KMS-11 (cell line): ENCODE data around the gene CXCL5.

ENCODE experiments used
- H2AFZ ChIP-seq: fragments of 200-600 bp; sonication (generic); 2 replicates; pipeline ENCODE4 v1.6.1; 2016; ENCODE audit warnings: antibody characterized with exemption, mixed run types, low read depth
- H3K27ac ChIP-seq: fragments of 200-600 bp; sonication (generic); 2 replicates; pipeline ENCODE4 v1.6.1; 2016; ENCODE audit warnings: mild to moderate bottlenecking, mixed run types
- H3K27me3 ChIP-seq: fragments of 200-600 bp; sonication (generic); 2 replicates; pipeline ENCODE4 v1.6.1; 2017; ENCODE audit warnings: mild to moderate bottlenecking, low read depth, mixed run types, moderate library complexity; ENCODE audit not compliant: insufficient read depth
- H3K36me3 ChIP-seq: fragments of 200-600 bp; sonication (generic); 2 replicates; pipeline ENCODE4 v1.6.1; 2017; ENCODE audit warnings: mild to moderate bottlenecking, mixed run types; ENCODE audit not compliant: insufficient read depth
- H3K4me1 ChIP-seq: fragments of 200-600 bp; sonication (generic); 2 replicates; pipeline ENCODE4 v1.6.1; 2016; ENCODE audit warnings: mild to moderate bottlenecking, low read depth, mixed run types; ENCODE audit not compliant: poor library complexity, severe bottlenecking
- H3K4me2 ChIP-seq: fragments of 200-600 bp; sonication (generic); 2 replicates; pipeline ENCODE4 v1.7.0; 2016; ENCODE audit warnings: mild to moderate bottlenecking, mixed run types
- H3K4me3 ChIP-seq: fragments of 200-600 bp; sonication (generic); IDR thresholded peaks from 2 replicates; pipeline ENCODE4 v1.6.1; 2017; ENCODE audit warnings: low read depth, low read length, mixed read lengths; ENCODE audit not compliant: insufficient read depth
- H3K79me2 ChIP-seq: fragments of 200-600 bp; sonication (generic); 2 replicates; pipeline ENCODE4 v1.6.1; 2016; ENCODE audit warnings: low read depth, mixed run types; ENCODE audit not compliant: insufficient read depth
- H3K9ac ChIP-seq: fragments of 200-600 bp; sonication (generic); 2 replicates; pipeline ENCODE4 v1.6.1; 2016; ENCODE audit warnings: mild to moderate bottlenecking, mixed run types
- H4K20me1 ChIP-seq: fragments of 200-600 bp; sonication (generic); 2 replicates; pipeline ENCODE4 v1.6.1; 2016; ENCODE audit warnings: mild to moderate bottlenecking, mixed run types; ENCODE audit not compliant: insufficient read depth
- TF ChIP-seq, protein P1 (sequence below): fragments of 200-600 bp; sonication (generic); conservative IDR thresholded peaks from 2 replicates; pipeline ENCODE4 v1.6.1; 2017; ENCODE audit warnings: low read depth, mild to moderate bottlenecking, antibody characterized with exemption, low read length, moderate library complexity, mixed read lengths

The CXCL5 gene

GRCh38 chr4:73998040-73999011 lies at the start of gene CXCL5:
TSS of gene CXCL5 (minus strand) at chr4:73998677. CDS start at chr4:73998581, 96 bp downstream.
- Histone ChIP-seq H3K4me3 (no peak within 1 kb of the TSS), H3K4me2 (no peak within 1 kb of the TSS), H3K9ac (no peak within 1 kb of the TSS), H3K4me1 (no peaks in the 10 kb centered on the region), H4K20me1 (no peaks in the 10 kb centered on the region), H2AFZ (no peak within 1 kb of the TSS), H3K79me2 (no peaks in the 10 kb centered on the region), H3K27ac (no peak within 1 kb of the TSS), H3K27me3 (no peaks in the 10 kb centered on the region), H3K36me3 (no peaks in the 10 kb centered on the region)
- TF ChIP-seq, protein P1, sequence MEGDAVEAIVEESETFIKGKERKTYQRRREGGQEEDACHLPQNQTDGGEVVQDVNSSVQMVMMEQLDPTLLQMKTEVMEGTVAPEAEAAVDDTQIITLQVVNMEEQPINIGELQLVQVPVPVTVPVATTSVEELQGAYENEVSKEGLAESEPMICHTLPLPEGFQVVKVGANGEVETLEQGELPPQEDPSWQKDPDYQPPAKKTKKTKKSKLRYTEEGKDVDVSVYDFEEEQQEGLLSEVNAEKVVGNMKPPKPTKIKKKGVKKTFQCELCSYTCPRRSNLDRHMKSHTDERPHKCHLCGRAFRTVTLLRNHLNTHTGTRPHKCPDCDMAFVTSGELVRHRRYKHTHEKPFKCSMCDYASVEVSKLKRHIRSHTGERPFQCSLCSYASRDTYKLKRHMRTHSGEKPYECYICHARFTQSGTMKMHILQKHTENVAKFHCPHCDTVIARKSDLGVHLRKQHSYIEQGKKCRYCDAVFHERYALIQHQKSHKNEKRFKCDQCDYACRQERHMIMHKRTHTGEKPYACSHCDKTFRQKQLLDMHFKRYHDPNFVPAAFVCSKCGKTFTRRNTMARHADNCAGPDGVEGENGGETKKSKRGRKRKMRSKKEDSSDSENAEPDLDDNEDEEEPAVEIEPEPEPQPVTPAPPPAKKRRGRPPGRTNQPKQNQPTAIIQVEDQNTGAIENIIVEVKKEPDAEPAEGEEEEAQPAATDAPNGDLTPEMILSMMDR: no peak

- Histone ChIP-seq H3K9ac (no peak overlapping the region), H3K79me2 (no peaks in the 10 kb centered on the region), H3K4me2 (no peak overlapping the region), H2AFZ (no peak overlapping the region), H4K20me1 (no peaks in the 10 kb centered on the region), H3K4me1 (no peaks in the 10 kb centered on the region), H3K27ac (no peak overlapping the region), H3K36me3 (no peaks in the 10 kb centered on the region), H3K4me3 (no peak overlapping the region), H3K27me3 (no peaks in the 10 kb centered on the region)
- TF ChIP-seq, protein P1: no peak
Measured at GRCh38 chr4:74047152-74047551, 48.7 kb upstream of the CXCL5 start.

GRCh38 chr4:74045772-74046171 lies 47.3 kb upstream of the CXCL5 start:
- Histone ChIP-seq H3K79me2 (no peaks in the 10 kb centered on the region), H2AFZ (no peak overlapping the region), H3K4me2 (no peak overlapping the region), H3K4me3 (no peak overlapping the region), H3K4me1 (no peaks in the 10 kb centered on the region), H3K27ac (no peak overlapping the region), H3K36me3 (no peaks in the 10 kb centered on the region), H3K9ac (no peak overlapping the region), H4K20me1 (no peaks in the 10 kb centered on the region), H3K27me3 (no peaks in the 10 kb centered on the region)
- TF ChIP-seq, protein P1: no peak

DNA sequence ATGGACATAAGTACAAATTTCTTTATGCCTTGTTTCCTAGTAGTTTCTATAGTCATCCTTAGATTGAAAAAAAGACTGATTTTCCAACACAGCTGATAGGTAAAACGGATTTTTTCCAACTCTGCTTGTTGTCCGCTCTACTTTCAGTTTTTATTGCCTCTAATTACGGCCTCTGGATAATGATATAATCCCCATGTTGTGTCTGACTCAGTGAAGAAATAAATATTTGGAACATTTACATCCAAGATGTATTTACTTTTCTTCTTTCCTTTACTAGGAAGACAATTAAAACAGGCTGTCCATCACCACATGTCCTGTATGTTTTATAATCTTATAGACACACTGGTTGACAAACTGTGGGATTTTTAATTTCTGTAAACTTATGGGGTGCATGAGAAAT lies 46.8 kb upstream of the CXCL5 start:
- H3K27me3 ChIP-seq: no peaks in the 10 kb centered on the region
- no peaks in the 10 kb centered on the region for H3K79me2 ChIP-seq
- H3K4me3 ChIP-seq: no peak overlapping the region
- H2AFZ ChIP-seq: no peak overlapping the region
- no peak overlapping the region for H3K27ac ChIP-seq
- H3K9ac ChIP-seq: no peak overlapping the region
- TF ChIP-seq, protein P1: no peak
- H4K20me1 ChIP-seq: no peaks in the 10 kb centered on the region
- no peak overlapping the region for H3K4me2 ChIP-seq
- no peaks in the 10 kb centered on the region for H3K4me1 ChIP-seq
- H3K36me3 ChIP-seq: no peaks in the 10 kb centered on the region
